GM21786 (cell line): ENCODE measurements around the gene OTUB1.

Source experiments
- ATAC-seq: cut with Tn5 transposase; IDR thresholded peaks from one replicate; pipeline ENCODE4 v1.9.1; 2021; ENCODE audit not compliant: unreplicated experiment

The OTUB1 gene

GRCh38 chr11:63974259-63975143 lies 11.7 kb upstream of the OTUB1 start, which contains the start of gene COX8A:
TSS of gene COX8A (plus strand) at chr11:63974620. CDS start at chr11:63974681, 61 bp downstream.
- peak; percentile 96 for ATAC-seq

- ATAC-seq, result no peak
Observed at GRCh38 chr11:63978551-63979239, 7.5 kb upstream of the OTUB1 start.

GRCh38 chr11:63979426-63979825 lies 6.8 kb upstream of the OTUB1 start:
- ATAC-seq, result no peak

GRCh38 chr11:63985812-63986155 lies 454 bp upstream of the OTUB1 start:
- ATAC-seq, result peak; percentile 54

- no peak for ATAC-seq
Observed at GRCh38 chr11:63986932-63987513, 785 bp downstream of the OTUB1 start.

GRCh38 chr11:63991558-63991957 lies 5.3 kb downstream of the OTUB1 start:
- ATAC-seq, result no peak

- ATAC-seq, result no peak
Observed at GRCh38 chr11:63993100-63993499, 6.9 kb downstream of the OTUB1 start.

GRCh38 chr11:63993993-63994392 lies 7.8 kb downstream of the OTUB1 start:
- ATAC-seq, result no peak

GRCh38 chr11:63996512-63996911 lies 10.3 kb downstream of the OTUB1 start:
- no peak for ATAC-seq

GRCh38 chr11:63997104-63997700 lies 11.0 kb downstream of the OTUB1 start:
- ATAC-seq, result no peak

GRCh38 chr11:63997801-63998337 lies 11.6 kb downstream of the OTUB1 start:
- ATAC-seq, result no peak

- no peak for ATAC-seq
Observed at GRCh38 chr11:63998558-63999348, 12.5 kb downstream of the OTUB1 start.

- ATAC-seq, result no peak
Observed at GRCh38 chr11:63999349-64000025, 13.2 kb downstream of the OTUB1 start.

GRCh38 chr11:64000026-64000739 lies 13.9 kb downstream of the OTUB1 start:
- peak; percentile 48 for ATAC-seq

GRCh38 chr11:64000740-64001483 lies 14.7 kb downstream of the OTUB1 start:
- ATAC-seq, result no peak

GRCh38 chr11:64001484-64002420 lies 15.5 kb downstream of the OTUB1 start:
- ATAC-seq, result no peak

GRCh38 chr11:64003807-64004589 lies 17.8 kb downstream of the OTUB1 start:
- ATAC-seq, result no peak
